ENCODE data around the gene ZMYM3. TPM values are rescaled to one million over a fixed set of nuclear protein-coding genes. Genes with fewer than 3 reads are reported as not detected.

The ZMYM3 gene
- total RNA-seq, 2 experiments from 2014 or later = 25.8 to 27.5 TPM

GRCh38 chrX:71221145-71221544, 32.8 kb downstream of the ZMYM3 start:
- peaks cover 5% of the 10 kb centered on the region for H3K4me1 Mint-ChIP-seq (ENCODE audit: low read depth)
- no peak overlapping the region for H3K27ac Mint-ChIP-seq
- H3K27me3 Mint-ChIP-seq = no peaks in the 10 kb centered on the region
- ChIA-PET CTCF (no interaction called here), POLR2A (interaction anchor here (1.0 kb wide), 1 partner anchor 34 kb away, joined by 3 read pairs; no protein-coding TSS in a partner anchor)
- ATAC-seq (no peak), DNase-seq (no peak)
- H3K4me3 Mint-ChIP-seq = no peak overlapping the region
- no peaks in the 10 kb centered on the region for H3K36me3 Mint-ChIP-seq (ENCODE audit: low read depth)
- intact Hi-C loops (cut with micrococcal nuclease) = no loop called here
- H3K9me3 Mint-ChIP-seq = no peaks in the 10 kb centered on the region
- no peak for TF ChIP-seq CTCF (IDR thresholded peaks at IDR 0.05)

- H3K4me3 Mint-ChIP-seq = no peak overlapping the region
- H3K27me3 Mint-ChIP-seq = no peaks in the 10 kb centered on the region
- ChIA-PET POLR2A (interaction anchor here (0.6 to 0.7 kb wide), 2 partner anchors 26 to 31 kb away, joined by 3 read pairs; no protein-coding TSS in a partner anchor), CTCF (no interaction called here)
- intact Hi-C loops (cut with micrococcal nuclease) = no loop called here
- no peaks in the 10 kb centered on the region for H3K36me3 Mint-ChIP-seq (ENCODE audit: low read depth)
- no peak overlapping the region for H3K27ac Mint-ChIP-seq
- no peak for ATAC-seq
- no peak for TF ChIP-seq CTCF (IDR thresholded peaks at IDR 0.05)
- peaks cover 5% of the 10 kb centered on the region for H3K4me1 Mint-ChIP-seq (ENCODE audit: low read depth)
- no peaks in the 10 kb centered on the region for H3K9me3 Mint-ChIP-seq
- no peak for DNase-seq
Observed at GRCh38 chrX:71217298-71217697, 36.6 kb downstream of the ZMYM3 start.

GRCh38 chrX:71216485-71216884, 37.5 kb downstream of the ZMYM3 start:
- TF ChIP-seq CTCF (IDR thresholded peaks at IDR 0.05) = no peak
- Mint-ChIP-seq H3K9me3 (no peaks in the 10 kb centered on the region), H3K4me1 (ENCODE audit: low read depth) (peaks cover 5% of the 10 kb centered on the region), H3K4me3 (no peak overlapping the region), H3K36me3 (ENCODE audit: low read depth) (no peaks in the 10 kb centered on the region), H3K27ac (no peak overlapping the region), H3K27me3 (no peaks in the 10 kb centered on the region)
- intact Hi-C loops (cut with micrococcal nuclease) = no loop called here
- POLR2A ChIA-PET = interaction anchor here (0.9 kb wide), 1 partner anchor 70 kb away, joined by 3 read pairs; no protein-coding TSS in a partner anchor
- CTCF ChIA-PET = no interaction called here
- ATAC-seq (no peak), DNase-seq (no peak)

GRCh38 chrX:71215338-71215912, 38.5 kb downstream of the ZMYM3 start:
- Mint-ChIP-seq H3K4me3 (no peak overlapping the region), H3K4me1 (ENCODE audit: low read depth) (peaks cover 5% of the 10 kb centered on the region), H3K27me3 (no peaks in the 10 kb centered on the region), H3K27ac (no peak overlapping the region), H3K9me3 (no peaks in the 10 kb centered on the region), H3K36me3 (ENCODE audit: low read depth) (no peaks in the 10 kb centered on the region)
- intact Hi-C loops (cut with micrococcal nuclease) = no loop called here
- CTCF ChIA-PET = no interaction called here
- no peak for DNase-seq
- ATAC-seq = no peak
- POLR2A ChIA-PET = no interaction called here
- TF ChIP-seq CTCF (IDR thresholded peaks at IDR 0.05) = no peak

GRCh38 chrX:71214604-71215337, 39.2 kb downstream of the ZMYM3 start:
- ChIA-PET CTCF (no interaction called here), POLR2A (no interaction called here)
- no peaks in the 10 kb centered on the region for H3K9me3 Mint-ChIP-seq
- no peaks in the 10 kb centered on the region for H3K27me3 Mint-ChIP-seq
- H3K4me1 Mint-ChIP-seq (ENCODE audit: low read depth) = peaks cover 5% of the 10 kb centered on the region
- H3K36me3 Mint-ChIP-seq (ENCODE audit: low read depth) = no peaks in the 10 kb centered on the region
- ATAC-seq (no peak), DNase-seq (no peak)
- H3K4me3 Mint-ChIP-seq = no peak overlapping the region
- no peak for TF ChIP-seq CTCF (IDR thresholded peaks at IDR 0.05)
- no peak overlapping the region for H3K27ac Mint-ChIP-seq
- intact Hi-C loops (cut with micrococcal nuclease) = no loop called here
